ENCODE data around the gene DUSP1.
A peak's percentile ranks its signal among the peaks of the same experiment; 100 is the strongest.

DUSP1 gene

GRCh38 chr5:172765766-172766286, 5.2 kb downstream of the DUSP1 start:
- H3K4me3 ChIP-seq (ENCODE audit: low read depth, low read length): peak overlapping the region; percentile 60
- H3K4me1 ChIP-seq: peaks cover 8% of the 10 kb centered on the region; the same call in 1 of the 2 replicates
- no peaks in the 10 kb centered on the region for H3K27me3 ChIP-seq
- DNase-seq: no peak
- H3K9me3 ChIP-seq: no peaks in the 10 kb centered on the region
- TF ChIP-seq, protein P1, sequence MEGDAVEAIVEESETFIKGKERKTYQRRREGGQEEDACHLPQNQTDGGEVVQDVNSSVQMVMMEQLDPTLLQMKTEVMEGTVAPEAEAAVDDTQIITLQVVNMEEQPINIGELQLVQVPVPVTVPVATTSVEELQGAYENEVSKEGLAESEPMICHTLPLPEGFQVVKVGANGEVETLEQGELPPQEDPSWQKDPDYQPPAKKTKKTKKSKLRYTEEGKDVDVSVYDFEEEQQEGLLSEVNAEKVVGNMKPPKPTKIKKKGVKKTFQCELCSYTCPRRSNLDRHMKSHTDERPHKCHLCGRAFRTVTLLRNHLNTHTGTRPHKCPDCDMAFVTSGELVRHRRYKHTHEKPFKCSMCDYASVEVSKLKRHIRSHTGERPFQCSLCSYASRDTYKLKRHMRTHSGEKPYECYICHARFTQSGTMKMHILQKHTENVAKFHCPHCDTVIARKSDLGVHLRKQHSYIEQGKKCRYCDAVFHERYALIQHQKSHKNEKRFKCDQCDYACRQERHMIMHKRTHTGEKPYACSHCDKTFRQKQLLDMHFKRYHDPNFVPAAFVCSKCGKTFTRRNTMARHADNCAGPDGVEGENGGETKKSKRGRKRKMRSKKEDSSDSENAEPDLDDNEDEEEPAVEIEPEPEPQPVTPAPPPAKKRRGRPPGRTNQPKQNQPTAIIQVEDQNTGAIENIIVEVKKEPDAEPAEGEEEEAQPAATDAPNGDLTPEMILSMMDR (IDR thresholded peaks at IDR 0.05; ENCODE audit: low read depth, low read length): no peak
- H3K36me3 ChIP-seq: peaks cover 22% of the 10 kb centered on the region

- TF ChIP-seq, protein P1 (IDR thresholded peaks at IDR 0.05; ENCODE audit: low read depth, low read length): 0 out of 2 replicates have a peak, but pooled peaks have one; percentile 14
- peaks cover 8% of the 10 kb centered on the region; the same call in 1 of the 2 replicates for H3K4me1 ChIP-seq
- H3K27me3 ChIP-seq: no peaks in the 10 kb centered on the region
- peaks cover 19% of the 10 kb centered on the region for H3K36me3 ChIP-seq
- H3K4me3 ChIP-seq (ENCODE audit: low read depth, low read length): peak overlapping the region; percentile 60
- DNase-seq: peak; percentile 91
- no peaks in the 10 kb centered on the region for H3K9me3 ChIP-seq
Observed at GRCh38 chr5:172764861-172765765, 5.9 kb downstream of the DUSP1 start.

DNA sequence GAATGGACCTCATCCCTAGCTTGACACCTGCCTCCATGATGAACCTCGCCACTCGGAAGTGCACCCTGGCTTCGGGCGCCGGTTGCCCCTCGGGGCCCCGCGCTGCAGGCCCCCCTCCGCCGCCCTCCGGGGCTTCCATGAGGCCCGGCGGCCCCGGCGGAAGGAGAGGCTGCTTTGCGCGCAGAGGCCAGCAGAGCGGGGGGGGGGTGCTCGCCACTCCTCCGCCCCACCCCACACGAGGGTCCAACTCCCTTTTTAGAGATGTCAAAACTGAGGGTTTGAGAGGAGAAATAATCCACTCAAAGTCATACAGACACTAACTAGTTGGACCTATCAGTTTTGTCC, 7.9 kb downstream of the DUSP1 start:
- TF ChIP-seq, protein P1 (IDR thresholded peaks at IDR 0.05; ENCODE audit: low read depth, low read length): no peak
- H3K9me3 ChIP-seq: no peaks in the 10 kb centered on the region
- no peaks in the 10 kb centered on the region for H3K27me3 ChIP-seq
- no peak for DNase-seq
- H3K36me3 ChIP-seq: peaks cover 4% of the 10 kb centered on the region
- peaks cover 6% of the 10 kb centered on the region; the same call in 1 of the 2 replicates for H3K4me1 ChIP-seq
- H3K4me3 ChIP-seq (ENCODE audit: low read depth, low read length): no peak overlapping the region

DNA sequence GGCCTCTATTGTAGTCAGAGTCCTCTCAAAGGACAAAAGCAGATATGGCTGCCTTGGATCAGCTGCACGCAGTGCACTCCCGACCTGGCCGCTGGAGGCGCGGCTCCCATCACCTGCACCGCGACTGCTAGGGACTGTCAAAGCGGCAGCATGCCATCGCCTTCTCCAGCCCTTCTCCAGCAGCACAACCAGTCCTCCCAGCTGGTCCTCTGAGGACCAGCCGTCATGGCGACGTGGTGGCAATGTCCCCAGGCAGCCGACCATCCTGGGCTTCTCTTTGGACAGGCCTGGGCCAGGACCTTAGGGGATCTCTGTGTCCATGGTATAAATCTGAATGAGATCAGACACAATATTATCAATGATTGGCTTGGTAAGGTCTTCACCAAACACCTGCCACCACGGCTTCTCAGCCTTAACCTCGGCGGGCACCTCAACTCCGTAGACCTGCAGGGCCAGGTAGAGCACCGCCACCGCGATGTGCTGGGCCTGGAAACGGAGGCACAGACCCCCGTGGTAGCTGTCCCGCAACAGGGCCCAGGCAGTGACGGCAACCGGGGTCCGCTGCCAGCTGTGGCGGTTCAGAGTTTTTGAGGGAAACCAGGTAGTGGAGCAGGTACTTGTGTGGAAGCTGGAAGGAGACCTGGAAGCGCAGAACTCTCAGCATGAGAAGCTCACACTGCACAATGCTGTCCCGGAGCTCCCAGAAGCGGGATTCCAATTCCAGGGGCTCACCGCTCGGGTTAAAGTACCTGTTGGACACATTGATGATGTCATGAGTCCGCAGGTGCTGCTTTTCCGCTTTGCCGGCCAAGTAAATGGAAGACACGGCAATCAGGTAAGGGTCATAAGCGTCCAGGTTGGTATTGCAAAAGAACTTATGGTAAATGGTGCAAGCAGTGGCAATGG, 8.5 kb downstream of the DUSP1 start:
- Histone ChIP-seq H3K27me3 (no peaks in the 10 kb centered on the region), H3K9me3 (no peaks in the 10 kb centered on the region), H3K4me1 (peaks cover 6% of the 10 kb centered on the region; the same call in 1 of the 2 replicates), H3K4me3 (ENCODE audit: low read depth, low read length) (no peak overlapping the region), H3K36me3 (no peaks in the 10 kb centered on the region; the same call in 1 of the 2 replicates)
- DNase-seq: no peak
- TF ChIP-seq, protein P1 (IDR thresholded peaks at IDR 0.05; ENCODE audit: low read depth, low read length): no peak

GRCh38 chr5:172760959-172761358, 10.0 kb downstream of the DUSP1 start:
- no peaks in the 10 kb centered on the region for H3K36me3 ChIP-seq
- TF ChIP-seq, protein P1 (IDR thresholded peaks at IDR 0.05; ENCODE audit: low read depth, low read length): no peak
- no peak for DNase-seq
- no peaks in the 10 kb centered on the region for H3K9me3 ChIP-seq
- peaks cover 4% of the 10 kb centered on the region; the same call in 1 of the 2 replicates for H3K4me1 ChIP-seq
- H3K4me3 ChIP-seq (ENCODE audit: low read depth, low read length): no peak overlapping the region
- H3K27me3 ChIP-seq: no peaks in the 10 kb centered on the region

Measured in BE2C (cell line).